ENCODE measurements around the gene IL1B. TPM values are rescaled to one million over a fixed set of nuclear protein-coding genes. Genes with fewer than 3 reads are reported as not detected.
A peak's percentile ranks its signal among the peaks of the same experiment; 100 is the strongest.

IL1B gene
- total RNA-seq, 3 donors from 2014 or later: 8.0 TPM; not detected in 2

DNA sequence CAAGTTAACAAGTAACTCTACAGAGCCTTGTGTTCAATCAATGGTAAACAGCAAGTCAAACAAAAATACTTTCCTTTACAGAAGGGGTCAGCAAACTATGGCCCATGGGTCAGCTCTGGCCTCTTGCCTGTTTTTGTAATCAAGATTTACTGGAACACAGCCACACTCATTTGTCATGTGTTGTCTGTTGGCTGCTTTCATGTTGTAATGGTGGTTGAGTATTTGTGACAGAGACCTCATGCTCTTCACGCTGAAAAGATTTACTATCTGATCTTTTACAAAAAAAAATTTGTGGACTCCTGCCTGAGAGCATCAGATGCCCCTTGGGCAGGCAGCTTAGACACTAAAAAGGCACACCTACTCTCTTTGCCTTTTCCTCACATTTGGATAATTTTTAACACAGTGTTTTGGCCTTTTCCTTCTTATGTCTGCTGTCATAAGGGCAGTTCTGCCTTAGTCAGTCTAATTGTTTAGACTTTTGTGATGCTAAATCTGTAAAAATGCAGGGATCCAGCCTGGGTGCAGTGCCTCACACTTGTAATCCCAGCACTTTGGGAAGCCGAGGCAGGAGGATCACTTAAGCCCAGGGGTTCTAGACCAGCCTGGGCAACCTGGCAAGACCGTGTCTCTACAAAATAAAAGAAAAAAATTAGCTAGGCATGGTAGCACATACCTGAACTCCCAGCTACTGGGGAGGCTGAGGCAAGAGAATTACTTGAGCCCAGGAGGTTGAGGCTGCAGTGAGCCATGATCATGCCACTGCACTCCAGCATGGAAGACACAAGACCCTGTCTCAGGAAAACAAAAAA lies 18.3 kb downstream of the IL1B start:
- DNase-seq (ENCODE audit: low spot score in 2 of 2): no peak
- Histone ChIP-seq H3K4me1 (no peaks in the 10 kb centered on the region), H3K36me3 (no peaks in the 10 kb centered on the region), H3K27me3 (no peaks in the 10 kb centered on the region), H3K9me3 (no peaks in the 10 kb centered on the region), H3K27ac (peak overlapping the region in 1 of 2 donors; percentile 12), H3K4me3 (no peak overlapping the region)
- intact Hi-C loops (cut with DNase I; ENCODE audit: low total_unique reads): no loop called here
- TF ChIP-seq, protein P1, sequence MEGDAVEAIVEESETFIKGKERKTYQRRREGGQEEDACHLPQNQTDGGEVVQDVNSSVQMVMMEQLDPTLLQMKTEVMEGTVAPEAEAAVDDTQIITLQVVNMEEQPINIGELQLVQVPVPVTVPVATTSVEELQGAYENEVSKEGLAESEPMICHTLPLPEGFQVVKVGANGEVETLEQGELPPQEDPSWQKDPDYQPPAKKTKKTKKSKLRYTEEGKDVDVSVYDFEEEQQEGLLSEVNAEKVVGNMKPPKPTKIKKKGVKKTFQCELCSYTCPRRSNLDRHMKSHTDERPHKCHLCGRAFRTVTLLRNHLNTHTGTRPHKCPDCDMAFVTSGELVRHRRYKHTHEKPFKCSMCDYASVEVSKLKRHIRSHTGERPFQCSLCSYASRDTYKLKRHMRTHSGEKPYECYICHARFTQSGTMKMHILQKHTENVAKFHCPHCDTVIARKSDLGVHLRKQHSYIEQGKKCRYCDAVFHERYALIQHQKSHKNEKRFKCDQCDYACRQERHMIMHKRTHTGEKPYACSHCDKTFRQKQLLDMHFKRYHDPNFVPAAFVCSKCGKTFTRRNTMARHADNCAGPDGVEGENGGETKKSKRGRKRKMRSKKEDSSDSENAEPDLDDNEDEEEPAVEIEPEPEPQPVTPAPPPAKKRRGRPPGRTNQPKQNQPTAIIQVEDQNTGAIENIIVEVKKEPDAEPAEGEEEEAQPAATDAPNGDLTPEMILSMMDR (IDR thresholded peaks at IDR 0.05): no peak
- TF ChIP-seq POLR2A (IDR thresholded peaks at IDR 0.05) (no peak), POLR2AphosphoS5 (IDR thresholded peaks at IDR 0.05) (no peak)

DNA sequence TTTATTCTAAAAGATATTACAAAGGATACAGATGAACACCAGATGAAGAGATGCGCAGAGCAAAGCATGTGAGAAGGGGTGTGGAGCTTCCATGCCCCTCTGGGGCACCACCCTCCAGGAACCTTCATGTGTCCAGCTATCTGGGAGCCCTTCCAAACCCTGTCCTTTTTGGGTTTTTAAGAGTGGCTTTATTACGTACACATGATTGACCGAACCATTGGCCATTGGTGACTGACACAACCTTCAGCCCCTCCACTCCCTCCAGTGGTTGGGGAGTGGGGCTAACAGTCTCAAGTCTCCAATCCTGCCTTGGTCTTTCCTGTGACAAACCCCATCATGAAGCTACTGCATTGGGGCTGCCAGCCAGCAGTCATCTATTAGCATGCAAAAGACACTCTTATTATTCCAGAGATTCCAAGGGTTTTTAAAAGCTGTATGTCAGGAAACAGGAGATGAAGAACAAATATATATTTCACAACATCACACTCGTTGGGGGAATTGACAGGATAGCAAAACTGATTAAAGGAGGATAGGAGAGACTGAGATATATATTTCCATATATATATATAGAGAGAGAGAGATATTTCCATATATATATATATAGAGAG lies 19.4 kb downstream of the IL1B start:
- H3K27ac ChIP-seq: no peak overlapping the region
- H3K4me1 ChIP-seq: no peaks in the 10 kb centered on the region
- no peaks in the 10 kb centered on the region for H3K9me3 ChIP-seq
- no peaks in the 10 kb centered on the region for H3K27me3 ChIP-seq
- no peak for TF ChIP-seq POLR2AphosphoS5 (IDR thresholded peaks at IDR 0.05)
- TF ChIP-seq, protein P1 (IDR thresholded peaks at IDR 0.05): no peak
- no peak for TF ChIP-seq POLR2A (IDR thresholded peaks at IDR 0.05)
- intact Hi-C loops (cut with DNase I; ENCODE audit: low total_unique reads): no loop called here
- H3K4me3 ChIP-seq: no peak overlapping the region
- DNase-seq (ENCODE audit: low spot score in 2 of 2): no peak
- H3K36me3 ChIP-seq: no peaks in the 10 kb centered on the region

DNA sequence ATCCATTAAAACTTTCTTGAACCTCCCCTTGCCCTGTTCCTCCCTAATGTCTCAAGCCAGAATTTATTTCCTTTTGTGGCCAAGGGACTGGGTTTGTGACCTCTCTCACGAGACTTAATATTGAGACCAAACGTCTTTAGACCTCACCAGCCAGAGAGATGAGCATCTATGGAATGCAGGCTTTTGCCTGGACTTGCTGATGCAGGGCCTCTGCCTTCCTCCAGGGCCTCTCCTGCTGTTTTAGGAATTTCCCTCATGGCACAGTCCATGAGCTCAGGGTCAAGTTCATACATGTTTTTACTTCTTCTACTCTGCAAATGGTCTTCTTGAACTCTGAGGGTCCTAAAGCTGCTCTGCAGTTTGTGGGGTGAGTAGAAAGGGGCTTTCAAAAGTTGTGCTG lies 22.3 kb downstream of the IL1B start:
- TF ChIP-seq, protein P1 (IDR thresholded peaks at IDR 0.05): no peak
- peak in 1 of 3 donors; percentile 40 for TF ChIP-seq POLR2AphosphoS5 (IDR thresholded peaks at IDR 0.05)
- Histone ChIP-seq H3K9me3 (no peaks in the 10 kb centered on the region), H3K4me1 (no peaks in the 10 kb centered on the region), H3K4me3 (no peak overlapping the region), H3K27me3 (no peaks in the 10 kb centered on the region), H3K27ac (peak overlapping the region; percentile 67 to 73), H3K36me3 (no peaks in the 10 kb centered on the region)
- intact Hi-C loops (cut with DNase I; ENCODE audit: low total_unique reads): no loop called here
- peak in 1 of 2 donors; percentile 67 for DNase-seq (ENCODE audit: low spot score in 2 of 2)

DNA sequence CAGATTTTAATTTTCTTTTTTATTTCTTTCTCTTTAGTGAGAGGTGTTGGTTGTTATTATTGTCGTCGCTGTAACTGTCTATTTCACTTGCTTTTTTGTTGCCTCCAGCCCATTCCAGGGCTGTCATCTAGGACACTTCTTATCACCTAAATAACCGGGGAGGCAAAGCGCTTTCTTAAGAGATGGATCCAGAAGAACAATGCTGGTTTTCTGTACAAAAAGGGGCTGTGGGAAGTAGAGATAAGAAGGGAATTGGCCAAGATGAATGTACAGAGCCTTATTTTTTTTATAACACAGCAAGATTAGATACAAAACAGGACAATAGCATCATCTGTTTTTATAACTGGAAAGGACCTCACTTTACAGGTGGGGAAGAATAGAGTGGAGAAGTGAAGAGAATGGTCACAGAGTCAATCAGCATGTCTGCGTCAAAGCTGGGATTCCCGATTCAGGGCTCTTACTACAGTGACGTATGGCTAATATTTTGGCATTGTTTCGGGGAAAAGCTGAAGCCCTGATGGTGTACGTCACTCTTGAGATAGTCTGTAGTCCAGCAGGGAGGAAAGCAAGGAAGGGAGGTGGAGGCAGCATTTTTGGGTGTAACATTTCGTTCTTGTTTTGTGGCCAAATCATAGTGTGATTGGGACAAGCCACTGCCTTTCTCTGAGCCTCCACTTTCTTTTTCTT lies 23.2 kb downstream of the IL1B start:
- Histone ChIP-seq H3K9me3 (no peaks in the 10 kb centered on the region), H3K36me3 (no peaks in the 10 kb centered on the region), H3K4me3 (no peak overlapping the region), H3K4me1 (no peaks in the 10 kb centered on the region), H3K27me3 (no peaks in the 10 kb centered on the region), H3K27ac (peak overlapping the region; percentile 67 to 73)
- DNase-seq (ENCODE audit: low spot score in 2 of 2): no peak
- TF ChIP-seq, protein P1 (IDR thresholded peaks at IDR 0.05): no peak
- TF ChIP-seq POLR2A (IDR thresholded peaks at IDR 0.05) (no peak), POLR2AphosphoS5 (IDR thresholded peaks at IDR 0.05) (no peak)
- intact Hi-C loops (cut with DNase I; ENCODE audit: low total_unique reads): no loop called here

All from breast epithelium (tissue), 4 donors.